ENCODE data around the gene TSPYL2. TPM values are rescaled to one million over a fixed set of nuclear protein-coding genes. Genes with fewer than 3 reads are reported as not detected.
A peak's percentile ranks its signal among the peaks of the same experiment; 100 is the strongest.

Gene TSPYL2
- total RNA-seq, 1 donor: 15.2 TPM

DNA sequence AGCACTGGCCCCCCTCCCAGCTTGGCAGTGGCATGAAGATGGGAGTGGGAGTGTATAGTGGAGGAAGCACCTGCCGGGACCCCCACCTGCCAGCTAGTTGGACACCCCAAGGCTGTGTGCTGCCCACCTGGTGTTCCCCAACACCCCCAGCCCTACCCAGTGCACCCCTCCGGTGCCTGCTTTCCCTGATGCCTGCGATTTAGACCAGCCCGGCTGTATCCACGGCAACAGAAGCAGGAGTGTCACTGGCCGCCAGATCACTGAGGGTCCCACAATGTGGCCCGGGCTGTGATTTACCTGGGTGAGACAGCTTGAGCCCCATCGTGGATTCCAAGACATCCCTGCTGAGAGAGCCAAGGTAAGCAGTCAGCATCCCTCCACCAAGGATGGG, 33.0 kb upstream of the TSPYL2 start:
- TF ChIP-seq, protein P1, sequence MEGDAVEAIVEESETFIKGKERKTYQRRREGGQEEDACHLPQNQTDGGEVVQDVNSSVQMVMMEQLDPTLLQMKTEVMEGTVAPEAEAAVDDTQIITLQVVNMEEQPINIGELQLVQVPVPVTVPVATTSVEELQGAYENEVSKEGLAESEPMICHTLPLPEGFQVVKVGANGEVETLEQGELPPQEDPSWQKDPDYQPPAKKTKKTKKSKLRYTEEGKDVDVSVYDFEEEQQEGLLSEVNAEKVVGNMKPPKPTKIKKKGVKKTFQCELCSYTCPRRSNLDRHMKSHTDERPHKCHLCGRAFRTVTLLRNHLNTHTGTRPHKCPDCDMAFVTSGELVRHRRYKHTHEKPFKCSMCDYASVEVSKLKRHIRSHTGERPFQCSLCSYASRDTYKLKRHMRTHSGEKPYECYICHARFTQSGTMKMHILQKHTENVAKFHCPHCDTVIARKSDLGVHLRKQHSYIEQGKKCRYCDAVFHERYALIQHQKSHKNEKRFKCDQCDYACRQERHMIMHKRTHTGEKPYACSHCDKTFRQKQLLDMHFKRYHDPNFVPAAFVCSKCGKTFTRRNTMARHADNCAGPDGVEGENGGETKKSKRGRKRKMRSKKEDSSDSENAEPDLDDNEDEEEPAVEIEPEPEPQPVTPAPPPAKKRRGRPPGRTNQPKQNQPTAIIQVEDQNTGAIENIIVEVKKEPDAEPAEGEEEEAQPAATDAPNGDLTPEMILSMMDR (IDR thresholded peaks at IDR 0.05; ENCODE audit: insufficient read depth, low read length): no peak
- no peak for DNase-seq (ENCODE audit: low read depth)
- H3K4me3 ChIP-seq (ENCODE audit: low read depth, low read length): peak overlapping the region; percentile 74

DNA sequence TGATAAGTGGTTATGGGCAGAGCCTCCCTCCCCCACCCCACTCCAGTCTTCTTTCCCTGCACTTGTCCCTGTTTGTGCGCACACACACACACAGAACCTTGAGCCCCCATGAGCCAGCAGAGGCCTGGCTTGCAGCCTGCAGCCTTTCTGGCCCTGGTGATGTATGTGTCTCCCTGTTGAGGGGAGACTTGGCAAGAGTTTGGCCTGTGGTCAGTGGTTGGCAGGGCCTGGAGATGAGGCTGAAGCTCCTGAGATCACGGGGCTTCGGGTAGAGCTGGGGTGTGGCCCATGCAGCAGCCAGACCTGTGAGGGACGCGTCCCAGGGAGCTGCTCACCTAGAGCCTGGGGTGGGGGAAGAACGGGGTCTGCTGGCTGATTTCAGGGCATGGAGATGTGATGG, 31.3 kb upstream of the TSPYL2 start:
- peak overlapping the region; percentile 74 for H3K4me3 ChIP-seq (ENCODE audit: low read depth, low read length)
- TF ChIP-seq, protein P1 (IDR thresholded peaks at IDR 0.05; ENCODE audit: insufficient read depth, low read length): no peak
- peak; percentile 40 for DNase-seq (ENCODE audit: low read depth)

DNA sequence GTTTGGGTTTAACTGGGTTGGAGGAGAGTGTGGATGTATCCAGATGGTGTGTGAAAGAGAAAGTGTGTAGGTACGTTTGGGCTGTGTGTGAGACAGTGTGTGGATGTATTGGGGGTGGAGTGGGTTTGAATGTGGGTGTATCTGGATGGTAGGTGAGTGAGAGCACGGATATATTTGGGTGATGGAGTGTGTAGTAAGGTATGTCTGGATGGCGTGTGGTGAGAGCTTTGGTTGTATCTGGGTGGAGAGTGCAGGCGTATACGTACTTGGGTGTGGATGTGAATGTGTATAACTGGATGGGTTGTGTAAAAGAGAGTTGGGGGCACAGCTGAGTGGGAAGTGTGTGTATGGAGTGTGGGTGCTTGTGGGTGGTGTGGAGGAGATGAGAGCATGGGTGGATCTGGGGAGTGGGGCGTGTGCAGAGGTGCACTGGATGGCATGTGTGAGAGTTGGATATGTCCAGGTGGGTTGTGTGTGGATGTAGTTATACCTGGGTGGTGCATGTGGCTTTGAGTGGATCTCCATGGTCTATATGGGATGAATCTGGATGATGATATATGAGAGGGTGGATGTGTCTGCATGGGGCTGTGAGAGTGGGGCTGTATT, 26.8 kb upstream of the TSPYL2 start:
- DNase-seq (ENCODE audit: low read depth): no peak
- TF ChIP-seq, protein P1 (IDR thresholded peaks at IDR 0.05; ENCODE audit: insufficient read depth, low read length): no peak
- no peak overlapping the region for H3K4me3 ChIP-seq (ENCODE audit: low read depth, low read length)

DNA sequence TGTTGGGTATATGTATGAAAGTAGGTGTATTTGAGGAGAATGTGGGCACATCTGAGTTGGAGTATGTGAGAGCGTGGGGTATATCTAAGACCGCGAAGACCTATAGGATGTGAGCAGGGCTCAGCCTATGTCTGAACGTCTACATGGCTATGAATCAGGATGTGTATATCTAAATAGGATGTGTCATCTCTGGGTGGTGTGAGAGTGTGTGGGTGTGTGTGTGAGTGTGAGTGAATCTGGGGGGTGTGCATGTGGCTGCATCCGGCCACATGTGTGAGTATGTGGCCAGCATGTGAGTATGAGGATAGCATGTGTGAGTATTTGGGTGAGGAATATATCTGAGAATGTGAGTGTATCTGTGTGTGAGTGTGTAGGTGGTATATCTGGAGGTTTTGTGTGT, 25.9 kb upstream of the TSPYL2 start:
- TF ChIP-seq, protein P1 (IDR thresholded peaks at IDR 0.05; ENCODE audit: insufficient read depth, low read length): no peak
- DNase-seq (ENCODE audit: low read depth): no peak
- H3K4me3 ChIP-seq (ENCODE audit: low read depth, low read length): no peak overlapping the region

DNA sequence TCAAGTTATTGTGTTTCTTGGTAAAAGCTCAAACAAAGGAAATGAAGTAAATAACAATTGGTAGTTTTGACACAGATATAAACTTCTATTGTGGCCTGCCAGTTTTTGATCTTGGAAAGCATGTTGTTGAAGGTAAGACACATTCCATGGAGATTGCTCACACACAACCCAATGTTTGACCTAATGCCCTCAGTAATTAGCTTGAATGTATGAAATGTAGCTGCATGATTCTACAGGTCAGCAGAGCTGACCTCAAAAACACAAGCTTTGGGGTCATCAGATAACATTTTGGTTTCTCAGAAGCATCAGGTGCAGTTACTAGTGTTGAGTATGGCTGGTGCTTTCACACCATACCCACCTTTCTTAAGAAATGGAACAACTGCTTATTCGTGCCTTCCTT, 17.1 kb upstream of the TSPYL2 start:
- no peak for DNase-seq (ENCODE audit: low read depth)
- TF ChIP-seq, protein P1 (IDR thresholded peaks at IDR 0.05; ENCODE audit: insufficient read depth, low read length): no peak

DNA sequence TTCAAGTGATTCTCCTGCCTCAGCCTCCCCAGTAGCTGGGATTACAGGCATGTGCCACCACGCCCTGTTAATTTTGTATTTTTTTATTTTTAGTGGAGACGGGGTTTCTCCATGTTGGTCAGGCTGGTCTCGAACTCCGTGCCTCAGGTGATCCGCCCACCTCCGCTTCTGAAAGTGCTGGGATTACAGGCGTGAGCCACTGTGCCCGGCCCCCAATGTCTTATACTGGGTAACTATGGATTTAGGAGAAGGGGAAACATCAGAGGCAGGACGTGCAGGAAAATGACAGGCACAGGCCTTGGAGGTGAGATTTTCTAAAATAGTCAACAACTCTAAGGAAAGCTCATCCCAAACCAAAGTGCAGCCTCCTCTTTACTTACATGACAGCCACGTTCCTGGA, 11.1 kb upstream of the TSPYL2 start:
- no peak for DNase-seq (ENCODE audit: low read depth)
- TF ChIP-seq, protein P1 (IDR thresholded peaks at IDR 0.05; ENCODE audit: insufficient read depth, low read length): no peak
- H3K4me3 ChIP-seq (ENCODE audit: low read depth, low read length): no peak overlapping the region

More for the DNA sequence above, 17.1 kb upstream of the TSPYL2 start:
- no peak overlapping the region for H3K4me3 ChIP-seq (ENCODE audit: low read depth, low read length)
